GM12878 (cell line): ENCODE results near the gene UHMK1. TPM values are rescaled to one million over a fixed set of nuclear protein-coding genes. Genes with fewer than 3 reads are reported as not detected.

Experiments
- ATF7 ChIP-seq: fragments of 450-650 bp; IDR thresholded peaks from 2 replicates; pipeline ENCODE4 v1.6.1; 2016; ENCODE audit warnings: low read depth, mild to moderate bottlenecking
- CEBPB ChIP-seq, 2 experiments: fragments of 150-350 bp in 1 of 2; IDR thresholded peaks; 2 replicates each; pipeline ENCODE4 v1.6.1; 2012 to 2014; ENCODE audit warnings: low read depth in 2 of 2, low read length in 2 of 2, borderline replicate concordance in 1 of 2, inconsistent platforms in 1 of 2
- ETV6 ChIP-seq, 2 experiments: fragments of 450-650 bp in 1 of 2; IDR thresholded peaks in 1 of 2; conservative IDR thresholded peaks in 1 of 2; 2 replicates each; pipeline ENCODE4 v1.6.1; 2014; ENCODE audit warnings: antibody characterized with exemption in 1 of 2, borderline replicate concordance in 1 of 2, low read depth in 1 of 2, mild to moderate bottlenecking in 1 of 2, moderate library complexity in 1 of 2
- EZH2 ChIP-seq: IDR thresholded peaks from 2 replicates; pipeline ENCODE4 v1.6.1; 2012; ENCODE audit warnings: low read depth, mild to moderate bottlenecking, control low read depth, inconsistent platforms, low read length, borderline replicate concordance; ENCODE audit not compliant: control insufficient read depth
- HDAC6 ChIP-seq: fragments of 200-600 bp; sonication (generic); IDR thresholded peaks from one replicate; pipeline ENCODE4 v1.8.0; 2017; ENCODE audit warnings: antibody characterized with exemption; ENCODE audit not compliant: unreplicated experiment
- HDGF ChIP-seq: fragments of 450-650 bp; IDR thresholded peaks from 2 replicates; pipeline ENCODE4 v1.6.1; 2016; ENCODE audit warnings: antibody characterized with exemption
- IKZF1 ChIP-seq: fragments of 450-650 bp; conservative IDR thresholded peaks from 2 replicates; pipeline ENCODE4 v1.6.1; 2017; ENCODE audit warnings: antibody characterized with exemption, mild to moderate bottlenecking
- JUNB ChIP-seq: IDR thresholded peaks from 2 replicates; pipeline ENCODE4 v1.6.1; 2016; ENCODE audit warnings: antibody characterized with exemption, mild to moderate bottlenecking
- KAT2A ChIP-seq: conservative IDR thresholded peaks from 2 replicates; pipeline ENCODE4 v1.6.1; 2011; ENCODE audit warnings: low read depth, low read length; ENCODE audit not compliant: control insufficient read depth
- KDM1A ChIP-seq: fragments of 200-600 bp; sonication (generic); IDR thresholded peaks from 2 replicates; pipeline ENCODE4 v1.6.1; 2016; ENCODE audit warnings: borderline replicate concordance
- KLF5 ChIP-seq: fragments of 450-650 bp; IDR thresholded peaks from 2 replicates; pipeline ENCODE4 v1.6.1; 2014; ENCODE audit warnings: mild to moderate bottlenecking; ENCODE audit not compliant: partially characterized antibody
- POLR2AphosphoS2 ChIP-seq: IDR thresholded peaks from 2 replicates; pipeline ENCODE4 v1.6.1; 2011; ENCODE audit warnings: low read depth, mild to moderate bottlenecking, low read length, improper control_type of control experiment, moderate library complexity
- SIX5 ChIP-seq: IDR thresholded peaks from 2 replicates; pipeline ENCODE4 v1.6.1; 2011; ENCODE audit warnings: mild to moderate bottlenecking, low read depth, low read length, moderate library complexity; ENCODE audit not compliant: severe bottlenecking
- SUPT20H ChIP-seq: IDR thresholded peaks from 2 replicates; pipeline ENCODE4 v1.6.1; 2011; ENCODE audit warnings: low read depth, mild to moderate bottlenecking, low read length, moderate library complexity, borderline replicate concordance; ENCODE audit not compliant: control insufficient read depth
- SUZ12 ChIP-seq: fragments of 200-600 bp; sonication (generic); IDR thresholded peaks from one replicate; pipeline ENCODE4 v1.6.1; 2018; ENCODE audit warnings: antibody characterized with exemption, mild to moderate bottlenecking; ENCODE audit not compliant: unreplicated experiment
- TARDBP ChIP-seq: IDR thresholded peaks from 2 replicates; pipeline ENCODE4 v1.6.1; 2016; ENCODE audit warnings: borderline replicate concordance
- TCF7 ChIP-seq: IDR thresholded peaks from 2 replicates; pipeline ENCODE4 v1.6.1; 2014; ENCODE audit warnings: antibody characterized with exemption, borderline replicate concordance
- YY1 ChIP-seq: IDR thresholded peaks from 2 replicates; pipeline ENCODE4 v1.6.1; 2011; ENCODE audit warnings: low read depth, mild to moderate bottlenecking, low read length
- ZNF207 ChIP-seq: fragments of 450-650 bp; IDR thresholded peaks from 2 replicates; pipeline ENCODE4 v1.6.1; 2014; ENCODE audit warnings: antibody characterized with exemption, mild to moderate bottlenecking, borderline replicate concordance
- ZZZ3 ChIP-seq: IDR thresholded peaks from 2 replicates; pipeline ENCODE4 v1.6.1; 2011; ENCODE audit warnings: low read depth; ENCODE audit not compliant: control insufficient read depth, insufficient read length
- polyA plus RNA-seq, 11 experiments: library from polyadenylated mRNA; depleted of rRNA in 4 of 11; unstranded in 6 of 11; stranded (reverse) in 5 of 11; fragments of >200 nt; fragmentation: Nextera tagmentation in 4 of 11; fragmentation: Illumina TruSeq in 1 of 11; extraction: Ambion mirVana in 4 of 11; extraction: Trizol in 1 of 11; gene quantifications; 1 replicate in 1 of 11; 2 replicates in 10 of 11; pipeline versions ENCODE4 v1.2.1 to v1.2.3, GENCODE V29; 2011 to 2016; ENCODE audit warnings: inconsistent platforms in 2 of 11, missing spikeins in 2 of 11, low read depth in 1 of 11
- total RNA-seq, 4 experiments: library from RNA; depleted of rRNA in 3 of 4; stranded (reverse); fragments of >200 nt in 3 of 4; fragmentation: Illumina TruSeq in 1 of 4; extraction: Trizol in 1 of 4; gene quantifications; 2 replicates each; pipeline versions ENCODE4 v1.2.1 to v1.2.3, GENCODE V29; 2013 to 2021
- TF ChIP-seq, protein P1 (sequence below): fragments of 450-650 bp; IDR thresholded peaks from 2 replicates; pipeline ENCODE4 v1.6.1; 2017; ENCODE audit warnings: low read depth, mild to moderate bottlenecking, moderate library complexity
- TF ChIP-seq, protein P2 (sequence below): fragments of 450-650 bp; IDR thresholded peaks from 2 replicates; pipeline ENCODE4 v1.6.1; 2018; ENCODE audit warnings: mild to moderate bottlenecking, low read depth, moderate library complexity; ENCODE audit not compliant: partially characterized antibody
- TF ChIP-seq, protein P3 (sequence below): fragments of 450-650 bp; formaldehyde crosslinking; IDR thresholded peaks from 2 replicates; pipeline ENCODE4 v1.5.0; 2022; ENCODE audit warnings: mild to moderate bottlenecking, missing genetic modification characterization

UHMK1 gene
- total and polyA plus RNA-seq, 10 of the 15 experiments (the other 5 are each of a cell fraction or from before 2014, with no cell fraction given), result 5.7 to 52.7 (median 28.3) TPM

DNA sequence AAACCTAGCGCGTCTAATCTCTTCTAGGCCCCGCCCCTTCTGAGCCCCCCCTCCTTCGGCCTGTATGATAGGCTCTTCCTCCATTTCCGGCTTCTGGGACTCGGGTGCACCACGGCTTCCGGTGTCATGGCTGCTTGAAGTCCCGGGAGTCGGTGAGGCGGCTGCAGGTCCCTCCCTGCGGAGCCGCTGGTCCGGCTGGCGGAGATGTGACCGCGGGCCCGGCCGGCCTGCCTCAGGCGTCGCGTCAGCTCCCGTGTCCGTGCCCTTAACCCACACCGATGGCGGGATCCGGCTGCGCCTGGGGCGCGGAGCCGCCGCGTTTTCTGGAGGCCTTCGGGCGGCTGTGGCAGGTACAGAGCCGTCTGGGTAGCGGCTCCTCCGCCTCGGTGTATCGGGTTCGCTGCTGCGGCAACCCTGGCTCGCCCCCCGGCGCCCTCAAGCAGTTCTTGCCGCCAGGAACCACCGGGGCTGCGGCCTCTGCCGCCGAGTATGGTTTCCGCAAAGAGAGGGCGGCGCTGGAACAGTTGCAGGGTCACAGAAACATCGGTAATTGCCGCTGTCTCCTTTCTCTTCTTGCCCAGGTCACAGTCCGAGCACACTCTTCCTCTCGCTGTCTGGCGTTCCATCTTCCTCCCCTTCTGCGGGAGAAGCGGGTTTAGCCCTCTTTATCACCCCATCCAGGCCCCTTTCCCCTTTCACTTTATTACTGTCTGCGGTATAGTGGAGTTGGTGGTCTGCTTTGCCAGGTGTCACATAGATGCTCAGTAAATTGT is at the start of gene UHMK1 (continued):
- TF ChIP-seq IKZF1 (0 out of 2 replicates have a peak, but pooled peaks have one; percentile 21), CEBPB (IDR thresholded peaks at IDR 0.05; ENCODE audit: borderline replicate concordance in 1 of 2, low read depth in 2 of 2, low read length in 2 of 2) (no peak), SUZ12 (no peak), SUPT20H (no peak), JUNB (no peak), ETV6 (conservative IDR thresholded peaks at IDR 0.05 in 1 of 2, IDR thresholded peaks at IDR 0.05 in 1 of 2; ENCODE audit: borderline replicate concordance in 1 of 2, low read depth in 1 of 2) (no peak), ZNF207 (no peak), TARDBP (no peak), KLF5 (no peak), TCF7 (no peak), POLR2AphosphoS2 (no peak), EZH2 (no peak), HDAC6 (peak; percentile 49), ATF7 (no peak), KAT2A (no peak), HDGF (peak; percentile 12; the same call in 1 of the 2 replicates), KDM1A (no peak), SIX5 (peak; percentile 14), YY1 (peak; percentile 97), ZZZ3 (no peak)
- TF ChIP-seq, protein P1, sequence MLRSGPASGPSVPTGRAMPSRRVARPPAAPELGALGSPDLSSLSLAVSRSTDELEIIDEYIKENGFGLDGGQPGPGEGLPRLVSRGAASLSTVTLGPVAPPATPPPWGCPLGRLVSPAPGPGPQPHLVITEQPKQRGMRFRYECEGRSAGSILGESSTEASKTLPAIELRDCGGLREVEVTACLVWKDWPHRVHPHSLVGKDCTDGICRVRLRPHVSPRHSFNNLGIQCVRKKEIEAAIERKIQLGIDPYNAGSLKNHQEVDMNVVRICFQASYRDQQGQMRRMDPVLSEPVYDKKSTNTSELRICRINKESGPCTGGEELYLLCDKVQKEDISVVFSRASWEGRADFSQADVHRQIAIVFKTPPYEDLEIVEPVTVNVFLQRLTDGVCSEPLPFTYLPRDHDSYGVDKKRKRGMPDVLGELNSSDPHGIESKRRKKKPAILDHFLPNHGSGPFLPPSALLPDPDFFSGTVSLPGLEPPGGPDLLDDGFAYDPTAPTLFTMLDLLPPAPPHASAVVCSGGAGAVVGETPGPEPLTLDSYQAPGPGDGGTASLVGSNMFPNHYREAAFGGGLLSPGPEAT, result peak; percentile 94
- TF ChIP-seq, protein P2, sequence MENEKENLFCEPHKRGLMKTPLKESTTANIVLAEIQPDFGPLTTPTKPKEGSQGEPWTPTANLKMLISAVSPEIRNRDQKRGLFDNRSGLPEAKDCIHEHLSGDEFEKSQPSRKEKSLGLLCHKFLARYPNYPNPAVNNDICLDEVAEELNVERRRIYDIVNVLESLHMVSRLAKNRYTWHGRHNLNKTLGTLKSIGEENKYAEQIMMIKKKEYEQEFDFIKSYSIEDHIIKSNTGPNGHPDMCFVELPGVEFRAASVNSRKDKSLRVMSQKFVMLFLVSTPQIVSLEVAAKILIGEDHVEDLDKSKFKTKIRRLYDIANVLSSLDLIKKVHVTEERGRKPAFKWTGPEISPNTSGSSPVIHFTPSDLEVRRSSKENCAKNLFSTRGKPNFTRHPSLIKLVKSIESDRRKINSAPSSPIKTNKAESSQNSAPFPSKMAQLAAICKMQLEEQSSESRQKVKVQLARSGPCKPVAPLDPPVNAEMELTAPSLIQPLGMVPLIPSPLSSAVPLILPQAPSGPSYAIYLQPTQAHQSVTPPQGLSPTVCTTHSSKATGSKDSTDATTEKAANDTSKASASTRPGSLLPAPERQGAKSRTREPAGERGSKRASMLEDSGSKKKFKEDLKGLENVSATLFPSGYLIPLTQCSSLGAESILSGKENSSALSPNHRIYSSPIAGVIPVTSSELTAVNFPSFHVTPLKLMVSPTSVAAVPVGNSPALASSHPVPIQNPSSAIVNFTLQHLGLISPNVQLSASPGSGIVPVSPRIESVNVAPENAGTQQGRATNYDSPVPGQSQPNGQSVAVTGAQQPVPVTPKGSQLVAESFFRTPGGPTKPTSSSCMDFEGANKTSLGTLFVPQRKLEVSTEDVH, result no peak
- TF ChIP-seq, protein P3, sequence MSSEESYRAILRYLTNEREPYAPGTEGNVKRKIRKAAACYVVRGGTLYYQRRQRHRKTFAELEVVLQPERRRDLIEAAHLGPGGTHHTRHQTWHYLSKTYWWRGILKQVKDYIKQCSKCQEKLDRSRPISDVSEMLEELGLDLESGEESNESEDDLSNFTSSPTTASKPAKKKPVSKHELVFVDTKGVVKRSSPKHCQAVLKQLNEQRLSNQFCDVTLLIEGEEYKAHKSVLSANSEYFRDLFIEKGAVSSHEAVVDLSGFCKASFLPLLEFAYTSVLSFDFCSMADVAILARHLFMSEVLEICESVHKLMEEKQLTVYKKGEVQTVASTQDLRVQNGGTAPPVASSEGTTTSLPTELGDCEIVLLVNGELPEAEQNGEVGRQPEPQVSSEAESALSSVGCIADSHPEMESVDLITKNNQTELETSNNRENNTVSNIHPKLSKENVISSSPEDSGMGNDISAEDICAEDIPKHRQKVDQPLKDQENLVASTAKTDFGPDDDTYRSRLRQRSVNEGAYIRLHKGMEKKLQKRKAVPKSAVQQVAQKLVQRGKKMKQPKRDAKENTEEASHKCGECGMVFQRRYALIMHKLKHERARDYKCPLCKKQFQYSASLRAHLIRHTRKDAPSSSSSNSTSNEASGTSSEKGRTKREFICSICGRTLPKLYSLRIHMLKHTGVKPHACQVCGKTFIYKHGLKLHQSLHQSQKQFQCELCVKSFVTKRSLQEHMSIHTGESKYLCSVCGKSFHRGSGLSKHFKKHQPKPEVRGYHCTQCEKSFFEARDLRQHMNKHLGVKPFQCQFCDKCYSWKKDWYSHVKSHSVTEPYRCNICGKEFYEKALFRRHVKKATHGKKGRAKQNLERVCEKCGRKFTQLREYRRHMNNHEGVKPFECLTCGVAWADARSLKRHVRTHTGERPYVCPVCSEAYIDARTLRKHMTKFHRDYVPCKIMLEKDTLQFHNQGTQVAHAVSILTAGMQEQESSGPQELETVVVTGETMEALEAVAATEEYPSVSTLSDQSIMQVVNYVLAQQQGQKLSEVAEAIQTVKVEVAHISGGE (CRISPR knock-in tag), result no peak
